ENCODE results near the gene AGPAT3. TPM values are rescaled to one million over a fixed set of nuclear protein-coding genes. Genes with fewer than 3 reads are reported as not detected.

AGPAT3 gene
- total RNA-seq, 1 donor from 2014 or later: 51.5 TPM

GRCh38 chr21:44018813-44019567, 154.0 kb downstream of the AGPAT3 start:
- intact Hi-C loops (cut with DNase I): loop anchor here (10.0 kb wide), 1 partner anchor 286 kb away; the partner anchor contains the start of gene PFKL
- no peak for DNase-seq (ENCODE audit: low spot score)

- intact Hi-C loops (cut with DNase I): loop anchor here (10.0 kb wide), 1 partner anchor 285 kb away; the partner anchor contains the start of gene PFKL
- DNase-seq (ENCODE audit: low spot score): no peak
These were observed 154.5 kb downstream of the AGPAT3 start for GRCh38 chr21:44019568-44019958.

- DNase-seq (ENCODE audit: low spot score): no peak
- intact Hi-C loops (cut with DNase I): no loop called here
These were observed 155.5 kb downstream of the AGPAT3 start for GRCh38 chr21:44020551-44020950.

GRCh38 chr21:44021064-44021463, 156.0 kb downstream of the AGPAT3 start:
- DNase-seq (ENCODE audit: low spot score): no peak
- intact Hi-C loops (cut with DNase I): no loop called here

- DNase-seq (ENCODE audit: low spot score): no peak
- intact Hi-C loops (cut with DNase I): no loop called here
These were observed 159.2 kb downstream of the AGPAT3 start for GRCh38 chr21:44024257-44024656.

- no peak for DNase-seq (ENCODE audit: low spot score)
- intact Hi-C loops (cut with DNase I): no loop called here
These were observed 159.9 kb downstream of the AGPAT3 start for GRCh38 chr21:44024887-44025353.

GRCh38 chr21:44027607-44028286, 162.7 kb downstream of the AGPAT3 start:
- intact Hi-C loops (cut with DNase I): no loop called here
- no peak for DNase-seq (ENCODE audit: low spot score)

- intact Hi-C loops (cut with DNase I): no loop called here
- DNase-seq (ENCODE audit: low spot score): no peak
These were observed 163.2 kb downstream of the AGPAT3 start for GRCh38 chr21:44028287-44028659.

GRCh38 chr21:44029460-44030087, 164.6 kb downstream of the AGPAT3 start:
- intact Hi-C loops (cut with DNase I): no loop called here
- no peak for DNase-seq (ENCODE audit: low spot score)

- no peak for DNase-seq (ENCODE audit: low spot score)
- intact Hi-C loops (cut with DNase I): no loop called here
These were observed 170.2 kb downstream of the AGPAT3 start for GRCh38 chr21:44035244-44035643.

Other genes with a start within 250 kb of the AGPAT3 start
- gene HSF2BP, start 205.7 kb upstream of the AGPAT3 start, total RNA-seq: not detected
- gene RRP1B, start 205.7 kb upstream of the AGPAT3 start, total RNA-seq: 8.7 TPM
- 56.9 TPM for gene PDXK, start 146.1 kb upstream of the AGPAT3 start, total RNA-seq
- 34.6 TPM for gene CSTB, start 88.9 kb upstream of the AGPAT3 start, total RNA-seq
- gene RRP1, start 75.6 kb upstream of the AGPAT3 start, total RNA-seq: 10.3 TPM
- 22.2 TPM for gene TRAPPC10, start 147.1 kb downstream of the AGPAT3 start, total RNA-seq
- 1.6 TPM for gene PWP2, start 242.2 kb downstream of the AGPAT3 start, total RNA-seq